Amniotic epithelial cell (primary cell): ENCODE measurements around the gene TLE3.
A peak's percentile ranks its signal among the peaks of the same experiment; 100 is the strongest.

ENCODE experiments used
- DNase-seq: peaks from one replicate; pipeline ENCODE4 v3.0.0-alpha.2; 2010; ENCODE audit warnings: low read depth

The TLE3 gene

DNA sequence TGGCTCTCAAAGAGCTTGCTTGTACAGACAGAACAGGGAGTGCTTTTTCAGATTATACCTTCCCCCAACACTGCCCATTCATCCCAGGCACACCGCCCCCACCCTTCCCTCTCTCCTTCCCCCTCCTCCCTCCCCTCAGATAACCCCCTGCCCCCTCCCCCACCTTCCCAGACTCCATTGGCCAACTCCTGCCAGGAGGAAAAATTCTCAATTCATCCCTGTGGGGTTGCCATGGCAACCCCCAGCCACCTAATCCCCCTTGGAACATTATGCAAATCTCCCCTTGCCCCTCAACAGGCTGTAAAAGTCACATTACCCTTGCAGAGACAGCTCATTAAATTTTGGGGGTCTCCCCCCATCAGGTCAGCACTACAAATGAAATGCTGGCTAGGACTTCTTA lies 14.3 kb downstream of the TLE3 start:
- no peak for DNase-seq

- no peak for DNase-seq
Measured at GRCh38 chr15:70082281-70082900, 15.3 kb downstream of the TLE3 start.

DNA sequence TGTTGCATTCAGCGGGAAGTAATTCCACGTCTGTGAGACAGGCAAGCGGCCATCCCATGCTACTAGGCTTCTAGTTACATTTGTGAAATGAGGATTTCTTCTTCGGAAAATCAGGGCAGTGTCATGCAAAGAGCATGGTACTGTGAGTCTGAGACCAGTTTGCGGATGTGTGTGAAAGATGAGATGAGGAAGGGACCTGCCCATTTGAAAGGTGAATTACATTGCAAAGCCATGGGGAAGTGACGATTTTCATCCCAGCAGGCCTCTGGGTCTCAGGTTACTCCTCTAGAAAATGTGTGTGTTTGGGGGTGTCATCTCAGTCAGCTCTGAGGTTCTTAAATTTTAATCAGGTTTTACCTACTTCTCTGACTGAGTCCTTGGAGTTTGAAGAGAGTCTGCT lies 16.1 kb downstream of the TLE3 start:
- no peak for DNase-seq

GRCh38 chr15:70080347-70080746 lies 17.4 kb downstream of the TLE3 start:
- DNase-seq = no peak

- no peak for DNase-seq
Measured at GRCh38 chr15:70079888-70080287, 17.8 kb downstream of the TLE3 start.

- no peak for DNase-seq
Measured at GRCh38 chr15:70078578-70079417, 18.9 kb downstream of the TLE3 start.

GRCh38 chr15:70077188-70078147 lies 20.2 kb downstream of the TLE3 start:
- no peak for DNase-seq

GRCh38 chr15:70074380-70074779 lies 23.3 kb downstream of the TLE3 start:
- no peak for DNase-seq

DNA sequence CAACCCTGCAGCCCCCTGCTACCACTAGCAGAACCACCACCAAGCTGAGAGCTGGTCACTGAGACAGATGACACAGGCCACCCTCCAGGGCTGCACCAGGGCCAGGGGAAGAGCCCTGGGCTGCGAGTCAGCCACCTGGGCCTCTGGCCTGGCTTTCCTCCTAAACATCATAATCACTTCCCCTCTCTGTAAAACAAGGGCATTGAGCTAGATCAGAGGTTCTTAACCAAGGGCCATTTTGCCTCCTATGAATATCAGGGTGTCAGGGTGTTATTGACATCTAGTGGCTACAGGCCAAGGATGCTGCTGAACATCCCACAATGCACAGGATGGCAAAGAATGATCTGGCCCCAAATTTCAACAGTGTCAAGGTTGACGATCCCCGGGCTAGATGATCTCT lies 25.2 kb downstream of the TLE3 start:
- no peak for DNase-seq

DNA sequence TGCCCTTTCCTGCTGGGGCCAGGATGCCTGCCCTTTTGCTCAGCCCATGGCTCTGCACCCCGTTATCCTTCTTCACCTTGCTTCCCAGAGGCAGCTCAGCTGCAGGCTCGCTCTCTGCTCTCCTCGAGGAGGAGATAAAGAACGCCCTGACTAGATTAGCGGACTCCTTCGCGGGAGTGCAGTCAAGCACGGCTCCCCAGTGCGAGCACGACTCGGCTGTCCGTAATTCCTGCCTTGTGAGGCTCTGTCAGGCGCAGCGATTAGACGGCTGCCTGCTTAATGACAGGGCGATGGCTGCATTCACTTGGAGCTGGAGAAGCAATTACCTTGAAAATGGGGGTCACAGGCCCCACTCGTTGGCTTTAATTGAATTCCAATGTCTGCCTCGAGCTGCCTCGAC lies 25.9 kb downstream of the TLE3 start:
- DNase-seq = no peak

DNA sequence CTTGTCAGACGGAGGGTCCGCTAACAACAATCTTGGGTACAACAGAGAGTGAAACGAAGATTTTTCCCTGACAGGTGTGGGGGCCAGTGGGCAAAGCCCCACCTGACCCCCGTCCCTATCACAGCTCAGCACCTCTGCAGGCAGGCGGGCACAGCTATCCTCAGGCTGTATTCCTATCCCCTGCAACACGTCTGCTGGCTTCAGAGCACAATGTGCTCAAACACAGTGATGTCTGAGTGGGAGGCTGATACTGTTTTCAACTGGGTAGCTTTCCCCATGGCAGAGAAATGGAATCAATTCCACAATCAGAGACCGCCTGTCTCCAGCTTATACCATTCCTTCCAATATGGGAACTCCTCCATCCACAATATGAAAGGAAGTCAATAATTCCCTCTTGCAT lies 28.0 kb downstream of the TLE3 start:
- no peak for DNase-seq

- no peak for DNase-seq
Measured at GRCh38 chr15:70068783-70069565, 28.7 kb downstream of the TLE3 start.

DNA sequence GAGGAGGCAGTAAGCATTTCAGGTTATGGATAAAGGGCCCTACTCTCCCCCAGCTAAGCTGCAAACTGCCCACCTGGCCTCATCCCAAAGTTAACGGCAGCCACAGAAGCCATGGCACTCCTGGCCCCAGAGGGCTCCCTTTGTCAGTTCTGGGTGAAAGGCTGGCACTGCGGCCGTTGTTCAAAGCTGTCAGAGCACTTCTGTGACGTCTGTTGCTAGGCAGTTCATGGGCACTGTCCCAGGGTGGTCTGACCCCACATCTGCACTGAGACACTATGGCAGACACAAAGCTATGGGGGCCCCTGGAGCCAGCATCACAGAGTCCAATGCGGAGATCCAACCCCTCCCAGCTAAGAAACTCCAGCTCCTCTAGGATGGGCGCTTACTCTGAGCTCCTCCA lies 30.0 kb downstream of the TLE3 start:
- DNase-seq = no peak

DNA sequence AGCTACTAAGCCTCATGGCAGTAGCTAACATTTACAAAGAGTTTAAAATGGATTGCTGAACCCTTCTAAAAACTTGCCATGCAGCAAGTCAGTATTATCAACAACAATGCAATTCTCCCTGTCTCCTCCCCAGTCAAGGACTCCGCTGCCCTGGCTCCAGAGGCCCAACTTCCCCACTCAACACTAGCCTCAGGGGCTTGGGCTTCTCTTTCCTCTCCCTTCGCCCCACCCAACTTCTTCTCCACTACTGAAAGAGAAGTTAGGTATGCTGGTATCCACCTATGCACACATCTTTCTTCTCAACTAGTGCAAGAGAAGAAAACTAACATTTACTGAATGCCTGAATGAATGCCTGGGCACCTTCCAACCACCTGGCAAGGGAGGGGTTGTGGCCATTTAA lies 30.7 kb downstream of the TLE3 start:
- no peak for DNase-seq

DNA sequence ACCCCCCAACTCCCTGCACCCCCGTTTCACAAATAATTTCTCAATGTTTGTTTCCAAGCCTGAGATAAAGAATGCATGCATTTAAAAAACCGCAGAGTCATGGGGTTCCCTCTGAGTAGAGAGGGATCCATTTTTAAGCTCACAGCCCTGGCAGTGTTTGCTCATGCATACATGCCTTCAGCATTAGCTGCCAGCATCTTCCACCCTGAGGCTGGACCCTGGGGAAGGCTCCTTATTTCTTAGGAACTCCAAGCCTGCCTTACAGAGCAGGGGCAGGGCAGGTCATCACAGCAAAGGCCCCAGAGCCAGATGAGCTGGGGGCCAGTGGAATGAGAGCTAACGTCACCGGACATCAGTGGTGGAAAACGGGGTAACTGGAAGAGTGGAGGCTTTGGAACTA lies 31.3 kb downstream of the TLE3 start:
- peak; percentile 73 for DNase-seq

GRCh38 chr15:70066004-70066403 lies 31.7 kb downstream of the TLE3 start:
- no peak for DNase-seq

- no peak for DNase-seq
Measured at GRCh38 chr15:70065006-70065722, 32.6 kb downstream of the TLE3 start.

- DNase-seq = no peak
Measured at GRCh38 chr15:70064441-70064840, 33.3 kb downstream of the TLE3 start.

DNA sequence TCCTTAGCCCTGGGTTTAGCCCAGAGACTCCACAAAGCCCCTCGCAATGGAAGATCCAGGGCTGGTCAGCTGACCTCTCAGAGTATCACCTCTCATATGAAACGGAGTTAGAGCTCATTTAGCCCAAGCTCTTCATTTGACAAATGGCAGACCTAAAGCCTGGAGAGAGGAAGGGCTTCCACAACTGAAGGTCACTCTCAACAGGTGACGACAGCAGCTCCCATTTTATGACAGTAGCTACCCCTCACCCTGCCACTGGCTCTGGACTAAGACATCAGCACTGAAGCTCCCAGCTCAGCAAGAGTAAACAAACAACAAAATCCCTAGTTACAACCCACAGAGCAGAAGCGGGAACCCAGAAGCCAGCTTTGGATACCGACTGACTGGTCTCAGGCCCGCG lies 33.7 kb downstream of the TLE3 start:
- no peak for DNase-seq

DNA sequence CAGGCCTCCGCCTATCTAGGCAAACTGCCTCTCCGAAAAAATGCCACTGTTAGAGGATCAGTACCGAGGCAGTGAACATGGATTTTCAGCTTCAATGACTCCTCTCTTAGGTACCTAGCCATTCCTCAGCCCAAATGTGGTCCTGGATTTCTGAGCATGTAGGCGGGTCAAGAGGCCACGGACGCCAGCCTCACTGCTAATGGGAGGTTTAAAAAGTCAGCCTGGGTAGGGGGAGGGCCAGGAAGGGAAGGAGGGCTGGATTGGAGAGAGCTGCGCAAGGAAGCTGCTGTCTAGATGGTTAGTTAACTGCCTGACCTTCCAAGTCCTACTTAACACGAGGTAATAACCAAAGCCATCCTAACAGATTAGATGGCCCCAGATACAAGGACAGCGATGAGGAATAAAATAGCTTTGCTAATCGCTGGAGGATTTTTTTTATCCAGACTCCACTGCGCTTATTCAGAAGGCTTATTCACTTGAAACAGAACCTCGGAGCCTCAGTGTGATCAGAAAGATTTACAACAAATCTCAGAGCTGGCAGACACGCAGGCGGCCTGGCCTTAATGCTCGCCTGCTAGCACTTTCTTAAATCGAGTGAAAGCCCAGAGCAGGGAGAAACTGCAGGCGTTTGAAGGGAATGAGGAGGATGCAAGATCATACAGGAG lies 34.3 kb downstream of the TLE3 start:
- peak; percentile 48 for DNase-seq
